Lower leg skin (tissue), 4 donors: ENCODE data around the gene TULP1. TPM values are rescaled to one million over a fixed set of nuclear protein-coding genes. Genes with fewer than 3 reads are reported as not detected.

ENCODE experiments used
- DNase-seq, 2 donors: peaks; one replicate each; pipeline ENCODE4 v3.0.0-alpha.2; 2019; ENCODE audit warnings: low spot score in 2 of 2
- H3K4me3 ChIP-seq: fragments of 200-600 bp; sonication (generic); 2 replicates; pipeline ENCODE4 v1.5.1; 2017; ENCODE audit warnings: mild to moderate bottlenecking, low read depth; ENCODE audit not compliant: poor library complexity, severe bottlenecking
- CTCF ChIP-seq, 3 donors: fragments of 450-650 bp; IDR thresholded peaks; one replicate each; pipeline ENCODE4 v1.5.1; 2016; ENCODE audit warnings: antibody characterized with exemption in 3 of 3, mild to moderate bottlenecking in 3 of 3, moderate library complexity in 2 of 3
- POLR2A ChIP-seq, 2 donors: fragments of 450-650 bp; IDR thresholded peaks; one replicate each; pipeline ENCODE4 v1.6.1; 2016 to 2017; ENCODE audit warnings: antibody characterized with exemption in 2 of 2, mild to moderate bottlenecking in 1 of 2, moderate library complexity in 1 of 2
- WGBS, 2 donors: methylation state at CpG; one replicate each; pipeline ENCODE4 v1.1.5; 2018; 5-methylcytosine and 5-hydroxymethylcytosine counted together
- intact Hi-C: fragments of 100-400 bp; cut with DNase I; formaldehyde crosslinking; loops from one replicate; pipeline ENCODE4 v1.15.0; 2023; ENCODE audit warnings: low total_unique reads
- total RNA-seq, 4 donors: library from RNA; depleted of rRNA; stranded (reverse); fragments of >200 nt; gene quantifications; one replicate each; pipeline ENCODE4 v1.1.0, GENCODE V29; 2016

TULP1 gene
- total RNA-seq, 4 donors from 2014 or later: 0.61 to 0.65 TPM; not detected in 2

- no peak overlapping the region for H3K4me3 ChIP-seq
- TF ChIP-seq CTCF (IDR thresholded peaks at IDR 0.05) (no peak), POLR2A (IDR thresholded peaks at IDR 0.05) (no peak)
- intact Hi-C loops: no loop called here
- DNase-seq: no peak
- 40 to 52% methylated on average over 14 of the region's 14 CpGs for WGBS, 2 donors
Observed at GRCh38 chr6:35498422-35499067, 14.2 kb downstream of the TULP1 start.

GRCh38 chr6:35497571-35498421, 14.9 kb downstream of the TULP1 start:
- peak overlapping the region; percentile 52 for H3K4me3 ChIP-seq
- DNase-seq: peak; percentile 63 to 95
- 7% methylated on average over 33 to 62 of the region's 77 CpGs for WGBS, 2 donors
- intact Hi-C loops: no loop called here
- TF ChIP-seq POLR2A (IDR thresholded peaks at IDR 0.05) (no peak), CTCF (IDR thresholded peaks at IDR 0.05) (no peak)

- intact Hi-C loops: no loop called here
- H3K4me3 ChIP-seq: peak within 1 kb of the TSS; percentile 78
- DNase-seq: peak; percentile 31 to 94
- TF ChIP-seq CTCF (IDR thresholded peaks at IDR 0.05) (no peak), POLR2A (IDR thresholded peaks at IDR 0.05) (peak in 1 of 2 donors; percentile 18)
- WGBS, 2 donors: 1% methylated on average over 24 to 54 of the region's 98 CpGs
Observed at GRCh38 chr6:35496841-35497570, 15.7 kb downstream of the TULP1 start, which contains the start of gene TEAD3. TSS of gene TEAD3 (minus strand) at chr6:35497079.

- peak overlapping the region; percentile 78 for H3K4me3 ChIP-seq
- intact Hi-C loops: no loop called here
- DNase-seq: peak in 1 of 2 donors; percentile 91
- TF ChIP-seq CTCF (IDR thresholded peaks at IDR 0.05): no peak
- no peak for TF ChIP-seq POLR2A (IDR thresholded peaks at IDR 0.05)
- WGBS, 2 donors: 8 to 14% methylated on average over 14 to 44 of the region's 63 CpGs
Observed at GRCh38 chr6:35496036-35496840, 16.5 kb downstream of the TULP1 start.
